Measurements from ENCODE around the gene CEP192. TPM values are rescaled to one million over a fixed set of nuclear protein-coding genes. Genes with fewer than 3 reads are reported as not detected.
"Not testable (repeated sequence)": the region's sequence is repeated elsewhere in the genome, so short reads cannot be mapped to it uniquely, and the experiment has no call there.

CEP192 gene
- total RNA-seq, 1 donor from 2014 or later, result 25.6 TPM

- ATAC-seq (no peak), DNase-seq (ENCODE audit: missing footprints) (no peak)
- intact Hi-C loops (cut with DNase I), result no loop called here
These were observed 76.8 kb downstream of the CEP192 start for GRCh38 chr18:13067966-13068365.

GRCh38 chr18:13070460-13070859, 79.3 kb downstream of the CEP192 start:
- intact Hi-C loops (cut with DNase I), result loop anchor here (5.0 kb wide), 1 partner anchor 43 kb away; no protein-coding TSS in a partner anchor
- ATAC-seq, result peak; percentile 92
- no peak for DNase-seq (ENCODE audit: missing footprints)

- ATAC-seq (peak; percentile 54), DNase-seq (ENCODE audit: missing footprints) (no peak)
- intact Hi-C loops (cut with DNase I), result no loop called here
These were observed 85.7 kb downstream of the CEP192 start for GRCh38 chr18:13076886-13077285.

GRCh38 chr18:13077473-13077872, 86.3 kb downstream of the CEP192 start:
- intact Hi-C loops (cut with DNase I), result no loop called here
- ATAC-seq (no peak), DNase-seq (ENCODE audit: missing footprints) (no peak)

- ATAC-seq; intact Hi-C loops (cut with DNase I): not testable (repeated sequence)
These were observed 86.9 kb downstream of the CEP192 start for GRCh38 chr18:13078065-13078464.

GRCh38 chr18:13086906-13087305, 95.7 kb downstream of the CEP192 start:
- DNase-seq (ENCODE audit: missing footprints), result no peak
- intact Hi-C loops (cut with DNase I), result loop anchor here (5.0 kb wide), 1 partner anchor 60 kb away; no protein-coding TSS in a partner anchor
- no peak for ATAC-seq

More at GRCh38 chr18:13078065-13078464, 86.9 kb downstream of the CEP192 start:
- DNase-seq (ENCODE audit: missing footprints), result not testable (repeated sequence)

- intact Hi-C loops (cut with DNase I), result no loop called here
- DNase-seq (ENCODE audit: missing footprints) (no peak), ATAC-seq (peak; percentile 23)
These were observed 104.3 kb downstream of the CEP192 start for GRCh38 chr18:13095466-13095865.

- ATAC-seq, result no peak
- no peak for DNase-seq (ENCODE audit: missing footprints)
- intact Hi-C loops (cut with DNase I), result no loop called here
These were observed 105.1 kb downstream of the CEP192 start for GRCh38 chr18:13096232-13096631.

- intact Hi-C loops (cut with DNase I), result no loop called here
- ATAC-seq, result no peak
- DNase-seq (ENCODE audit: missing footprints), result no peak
These were observed 105.6 kb downstream of the CEP192 start for GRCh38 chr18:13096719-13097118.

- DNase-seq (ENCODE audit: missing footprints); ATAC-seq; intact Hi-C loops (cut with DNase I): not testable (repeated sequence)
These were observed 106.9 kb downstream of the CEP192 start for GRCh38 chr18:13098104-13098503.

GRCh38 chr18:13099113-13099512, 108.0 kb downstream of the CEP192 start:
- intact Hi-C loops (cut with DNase I), result no loop called here
- DNase-seq (ENCODE audit: missing footprints) (no peak), ATAC-seq (no peak)

GRCh38 chr18:13100942-13101658, 109.9 kb downstream of the CEP192 start:
- intact Hi-C loops (cut with DNase I), result no loop called here
- DNase-seq (ENCODE audit: missing footprints) (no peak), ATAC-seq (peak; percentile 74)

GRCh38 chr18:13101659-13102197, 110.6 kb downstream of the CEP192 start:
- ATAC-seq (no peak), DNase-seq (ENCODE audit: missing footprints) (no peak)
- intact Hi-C loops (cut with DNase I), result no loop called here

GRCh38 chr18:13103366-13103765, 112.2 kb downstream of the CEP192 start:
- intact Hi-C loops (cut with DNase I), result no loop called here
- ATAC-seq (no peak), DNase-seq (ENCODE audit: missing footprints) (no peak)

GRCh38 chr18:13105059-13105458, 113.9 kb downstream of the CEP192 start:
- DNase-seq (ENCODE audit: missing footprints) (no peak), ATAC-seq (no peak)
- intact Hi-C loops (cut with DNase I), result no loop called here

GRCh38 chr18:13107074-13107473, 115.9 kb downstream of the CEP192 start:
- ATAC-seq, result no peak
- DNase-seq (ENCODE audit: missing footprints), result no peak
- intact Hi-C loops (cut with DNase I), result no loop called here

GRCh38 chr18:13108330-13108729, 117.2 kb downstream of the CEP192 start:
- intact Hi-C loops (cut with DNase I), result no loop called here
- ATAC-seq, result no peak
- DNase-seq (ENCODE audit: missing footprints), result no peak

- peak; percentile 56 for ATAC-seq
- intact Hi-C loops (cut with DNase I), result loop anchor here (5.0 to 10.0 kb wide), 3 partner anchors 47 to 524 kb away; no protein-coding TSS in a partner anchor
- DNase-seq (ENCODE audit: missing footprints), result no peak
These were observed 119.4 kb downstream of the CEP192 start for GRCh38 chr18:13110559-13110958.

- DNase-seq (ENCODE audit: missing footprints) (peak; percentile 83), ATAC-seq (peak; percentile 98)
- intact Hi-C loops (cut with DNase I), result loop anchor here (5.0 to 10.0 kb wide), 3 partner anchors 44 to 522 kb away; no protein-coding TSS in a partner anchor
These were observed 121.8 kb downstream of the CEP192 start for GRCh38 chr18:13112982-13113381.

- intact Hi-C loops (cut with DNase I), result no loop called here
- DNase-seq (ENCODE audit: missing footprints), result no peak
- no peak for ATAC-seq
These were observed 129.1 kb downstream of the CEP192 start for GRCh38 chr18:13120255-13120654.
